ENCODE data around the gene ZNF831. TPM values are rescaled to one million over a fixed set of nuclear protein-coding genes. Genes with fewer than 3 reads are reported as not detected.

The ZNF831 gene
- total and polyA plus RNA-seq, 11 donors, result 0.02 to 0.77 (median 0.06) TPM; not detected in 2

DNA sequence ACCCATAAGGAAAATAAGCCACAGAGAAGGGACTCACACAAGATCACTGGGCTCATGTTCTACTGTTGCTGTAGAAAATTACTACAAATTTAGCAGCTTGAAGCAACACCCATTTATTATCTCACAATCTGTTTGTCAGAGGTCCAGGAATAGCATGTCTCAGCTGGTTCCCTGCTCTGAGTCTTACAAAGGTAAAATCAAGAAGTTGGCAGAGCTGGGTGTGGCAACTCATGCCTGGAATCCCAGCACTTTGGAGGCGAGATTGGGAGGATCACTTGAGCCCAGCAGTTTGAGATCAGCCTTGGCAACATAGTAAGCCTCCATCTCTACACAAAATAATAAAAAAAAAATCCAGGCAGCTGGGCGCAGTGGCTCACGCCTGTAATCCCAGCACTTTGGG is 28.5 kb upstream of the ZNF831 start:
- H3K27ac ChIP-seq, result no peak overlapping the region
- H3K9me3 ChIP-seq, result no peaks in the 10 kb centered on the region
- DNase-seq, result no peak
- no peak for ATAC-seq
- whole genome bisulfite sequencing, 4 donors, result 83 to 87% (median 85%) methylated on average over 3 of the region's 3 CpGs
- TF ChIP-seq POLR2A (IDR thresholded peaks at IDR 0.05), result no peak
- TF ChIP-seq, protein P1, sequence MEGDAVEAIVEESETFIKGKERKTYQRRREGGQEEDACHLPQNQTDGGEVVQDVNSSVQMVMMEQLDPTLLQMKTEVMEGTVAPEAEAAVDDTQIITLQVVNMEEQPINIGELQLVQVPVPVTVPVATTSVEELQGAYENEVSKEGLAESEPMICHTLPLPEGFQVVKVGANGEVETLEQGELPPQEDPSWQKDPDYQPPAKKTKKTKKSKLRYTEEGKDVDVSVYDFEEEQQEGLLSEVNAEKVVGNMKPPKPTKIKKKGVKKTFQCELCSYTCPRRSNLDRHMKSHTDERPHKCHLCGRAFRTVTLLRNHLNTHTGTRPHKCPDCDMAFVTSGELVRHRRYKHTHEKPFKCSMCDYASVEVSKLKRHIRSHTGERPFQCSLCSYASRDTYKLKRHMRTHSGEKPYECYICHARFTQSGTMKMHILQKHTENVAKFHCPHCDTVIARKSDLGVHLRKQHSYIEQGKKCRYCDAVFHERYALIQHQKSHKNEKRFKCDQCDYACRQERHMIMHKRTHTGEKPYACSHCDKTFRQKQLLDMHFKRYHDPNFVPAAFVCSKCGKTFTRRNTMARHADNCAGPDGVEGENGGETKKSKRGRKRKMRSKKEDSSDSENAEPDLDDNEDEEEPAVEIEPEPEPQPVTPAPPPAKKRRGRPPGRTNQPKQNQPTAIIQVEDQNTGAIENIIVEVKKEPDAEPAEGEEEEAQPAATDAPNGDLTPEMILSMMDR (IDR thresholded peaks at IDR 0.05), result no peak
- H3K27me3 ChIP-seq, result no peaks in the 10 kb centered on the region
- H3K36me3 ChIP-seq, result no peaks in the 10 kb centered on the region
- intact Hi-C loops (cut with DNase I), result loop anchor here in 1 of 10 donors (5.0 kb wide), 1 partner anchor 48 kb away; no protein-coding TSS in a partner anchor
- no peak overlapping the region for H3K4me3 ChIP-seq
- peaks cover 0 to 5% (median 0%) of the 10 kb centered on the region in 12 donors for H3K4me1 ChIP-seq

DNA sequence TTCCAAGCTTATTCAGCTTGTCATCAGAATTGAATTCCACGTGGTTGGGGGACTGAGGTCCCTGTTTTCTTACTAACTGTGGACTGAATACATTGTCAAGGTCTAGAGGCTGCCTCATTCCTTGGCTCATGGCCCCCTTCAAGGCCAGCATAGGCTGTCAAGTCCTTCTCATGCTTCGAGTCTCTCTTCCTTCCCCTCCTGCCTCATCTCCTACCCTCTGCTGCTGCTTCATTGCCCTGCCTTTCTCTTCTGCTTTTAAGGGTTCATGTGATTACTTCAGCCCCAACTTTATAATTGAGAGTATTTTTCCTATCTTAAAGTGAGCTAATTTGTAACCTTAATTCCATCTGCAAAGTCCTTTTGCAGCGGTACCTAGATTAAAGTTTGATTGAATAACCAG is 27.6 kb upstream of the ZNF831 start:
- Histone ChIP-seq H3K27me3 (no peaks in the 10 kb centered on the region), H3K9me3 (no peaks in the 10 kb centered on the region), H3K4me1 (peaks cover 0 to 9% (median 0%) of the 10 kb centered on the region in 12 donors), H3K27ac (no peak overlapping the region), H3K36me3 (no peaks in the 10 kb centered on the region), H3K4me3 (no peak overlapping the region)
- 73 to 75% (median 74%) methylated on average over 3 of the region's 3 CpGs for WGBS, 4 donors
- ATAC-seq (no peak), DNase-seq (no peak)
- intact Hi-C loops (cut with DNase I), result loop anchor here in 1 of 10 donors (5.0 kb wide), 1 partner anchor 49 kb away; no protein-coding TSS in a partner anchor
- TF ChIP-seq POLR2A (IDR thresholded peaks at IDR 0.05), result no peak
- TF ChIP-seq, protein P1 (IDR thresholded peaks at IDR 0.05), result no peak

DNA sequence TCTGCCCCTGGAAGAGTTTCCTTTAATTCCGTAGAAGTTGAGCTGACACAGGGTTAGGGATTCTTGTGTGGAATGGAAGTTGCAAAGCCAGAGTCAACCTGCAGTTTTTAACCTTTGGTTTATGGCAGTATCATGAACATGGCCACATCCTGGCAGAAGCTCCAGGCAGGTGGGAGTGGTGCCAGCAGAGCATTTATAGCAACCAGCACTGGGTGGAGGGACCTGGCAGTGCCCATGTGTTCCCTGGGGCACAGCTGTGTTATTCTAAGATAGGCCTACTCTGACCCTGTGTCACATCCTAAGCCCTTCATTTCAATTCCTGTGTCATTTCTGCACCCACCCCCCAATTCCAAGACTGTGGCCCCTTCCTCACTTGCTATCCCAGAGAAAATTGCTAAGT is 26.1 kb upstream of the ZNF831 start:
- H3K4me1 ChIP-seq, result peaks cover 0 to 9% (median 0%) of the 10 kb centered on the region in 12 donors
- DNase-seq, result peak; percentile 63 to 77 (median 68)
- ATAC-seq, result peak; percentile 96 to 97 (median 96)
- intact Hi-C loops (cut with DNase I), result loop anchor here in 1 of 10 donors (5.0 kb wide), 1 partner anchor 50 kb away; no protein-coding TSS in a partner anchor
- 80 to 93% (median 87%) methylated on average over 1 of the region's 1 CpG for WGBS, 4 donors
- no peaks in the 10 kb centered on the region for H3K27me3 ChIP-seq
- no peaks in the 10 kb centered on the region for H3K36me3 ChIP-seq
- no peaks in the 10 kb centered on the region for H3K9me3 ChIP-seq
- no peak overlapping the region for H3K4me3 ChIP-seq
- H3K27ac ChIP-seq, result no peak overlapping the region
- no peak for TF ChIP-seq POLR2A (IDR thresholded peaks at IDR 0.05)
- TF ChIP-seq, protein P1 (IDR thresholded peaks at IDR 0.05), result no peak

DNA sequence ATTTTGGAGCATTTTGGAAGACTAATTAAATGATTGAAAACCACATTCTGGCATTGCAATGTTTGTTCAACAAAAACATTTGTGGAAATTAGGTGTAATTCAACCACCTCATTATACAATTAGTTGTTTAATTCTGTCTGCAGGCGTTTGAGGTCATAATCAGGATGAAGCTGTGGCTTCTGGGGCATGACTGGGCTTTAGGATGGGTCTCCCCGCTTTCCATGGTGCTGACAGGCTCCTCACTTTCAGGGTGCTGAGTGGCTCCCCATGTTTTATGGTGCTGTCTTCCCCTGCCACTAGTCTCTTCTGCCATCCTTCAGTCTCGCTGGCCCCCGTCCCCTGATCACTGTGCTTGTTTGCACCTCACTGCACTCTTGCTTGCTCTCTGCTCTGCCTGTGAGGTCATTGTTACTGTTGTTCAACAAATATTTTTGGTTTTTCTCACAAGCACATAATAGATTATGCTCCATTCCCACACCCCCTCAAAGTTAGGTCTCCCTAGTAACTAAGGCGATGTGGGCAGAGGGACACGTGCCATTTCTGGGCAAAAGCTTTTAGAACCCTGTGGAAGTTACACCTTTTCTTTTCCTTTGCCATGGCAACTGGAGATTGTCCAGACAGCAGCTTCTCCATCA is 25.4 kb upstream of the ZNF831 start:
- no peak for TF ChIP-seq POLR2A (IDR thresholded peaks at IDR 0.05)
- TF ChIP-seq, protein P1 (IDR thresholded peaks at IDR 0.05), result no peak
- Histone ChIP-seq H3K27me3 (no peaks in the 10 kb centered on the region), H3K36me3 (no peaks in the 10 kb centered on the region), H3K9me3 (no peaks in the 10 kb centered on the region), H3K27ac (no peak overlapping the region), H3K4me3 (no peak overlapping the region), H3K4me1 (peaks cover 0 to 9% (median 0%) of the 10 kb centered on the region in 12 donors)
- intact Hi-C loops (cut with DNase I), result loop anchor here in 1 of 10 donors (5.0 kb wide), 1 partner anchor 51 kb away; no protein-coding TSS in a partner anchor
- ATAC-seq, result no peak
- WGBS, 4 donors, result 88 to 92% (median 91%) methylated on average over 6 of the region's 6 CpGs
- no peak for DNase-seq

Data from heart left ventricle (tissue), 16 donors.